ENCODE results near the gene PRKG1.

DNA sequence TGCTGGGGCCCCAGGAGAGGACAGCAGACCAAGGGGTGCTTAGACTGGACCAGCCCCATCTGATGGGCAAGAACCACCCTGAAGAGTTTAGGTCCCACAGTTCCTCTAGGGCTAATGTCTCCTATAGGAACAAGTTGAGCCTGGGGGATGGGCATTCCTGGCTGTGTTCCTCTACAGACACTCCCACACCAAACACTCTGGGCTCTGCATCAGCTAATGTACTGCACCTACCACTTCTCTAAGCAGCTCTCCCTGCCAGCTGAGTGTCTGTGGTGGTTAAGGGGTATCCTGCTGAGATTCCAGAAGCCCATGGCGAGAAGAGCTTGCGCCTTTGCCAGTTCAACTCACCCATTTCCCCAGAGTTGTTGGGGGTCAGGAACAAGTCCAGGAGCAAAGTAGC is 909.2 kb downstream of the PRKG1 start:
- TF ChIP-seq, protein P1, sequence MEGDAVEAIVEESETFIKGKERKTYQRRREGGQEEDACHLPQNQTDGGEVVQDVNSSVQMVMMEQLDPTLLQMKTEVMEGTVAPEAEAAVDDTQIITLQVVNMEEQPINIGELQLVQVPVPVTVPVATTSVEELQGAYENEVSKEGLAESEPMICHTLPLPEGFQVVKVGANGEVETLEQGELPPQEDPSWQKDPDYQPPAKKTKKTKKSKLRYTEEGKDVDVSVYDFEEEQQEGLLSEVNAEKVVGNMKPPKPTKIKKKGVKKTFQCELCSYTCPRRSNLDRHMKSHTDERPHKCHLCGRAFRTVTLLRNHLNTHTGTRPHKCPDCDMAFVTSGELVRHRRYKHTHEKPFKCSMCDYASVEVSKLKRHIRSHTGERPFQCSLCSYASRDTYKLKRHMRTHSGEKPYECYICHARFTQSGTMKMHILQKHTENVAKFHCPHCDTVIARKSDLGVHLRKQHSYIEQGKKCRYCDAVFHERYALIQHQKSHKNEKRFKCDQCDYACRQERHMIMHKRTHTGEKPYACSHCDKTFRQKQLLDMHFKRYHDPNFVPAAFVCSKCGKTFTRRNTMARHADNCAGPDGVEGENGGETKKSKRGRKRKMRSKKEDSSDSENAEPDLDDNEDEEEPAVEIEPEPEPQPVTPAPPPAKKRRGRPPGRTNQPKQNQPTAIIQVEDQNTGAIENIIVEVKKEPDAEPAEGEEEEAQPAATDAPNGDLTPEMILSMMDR (conservative IDR thresholded peaks at IDR 0.05; ENCODE audit: low read depth, low read length), result no peak
- no peak for TF ChIP-seq EZH2 (IDR thresholded peaks at IDR 0.05; ENCODE audit: low read length, unreplicated experiment)
